GM10847 (cell line): Measurements from ENCODE around the gene NBPF11.
"Not testable (repeated sequence)": the region's sequence is repeated elsewhere in the genome, so short reads cannot be mapped to it uniquely, and the experiment has no call there.

ENCODE experiments used
- POLR2A ChIP-seq: IDR thresholded peaks from 2 replicates; pipeline ENCODE4 v1.6.1; 2011; ENCODE audit not compliant: insufficient read length; ENCODE audit errors: extremely low read depth

NBPF11 gene

DNA sequence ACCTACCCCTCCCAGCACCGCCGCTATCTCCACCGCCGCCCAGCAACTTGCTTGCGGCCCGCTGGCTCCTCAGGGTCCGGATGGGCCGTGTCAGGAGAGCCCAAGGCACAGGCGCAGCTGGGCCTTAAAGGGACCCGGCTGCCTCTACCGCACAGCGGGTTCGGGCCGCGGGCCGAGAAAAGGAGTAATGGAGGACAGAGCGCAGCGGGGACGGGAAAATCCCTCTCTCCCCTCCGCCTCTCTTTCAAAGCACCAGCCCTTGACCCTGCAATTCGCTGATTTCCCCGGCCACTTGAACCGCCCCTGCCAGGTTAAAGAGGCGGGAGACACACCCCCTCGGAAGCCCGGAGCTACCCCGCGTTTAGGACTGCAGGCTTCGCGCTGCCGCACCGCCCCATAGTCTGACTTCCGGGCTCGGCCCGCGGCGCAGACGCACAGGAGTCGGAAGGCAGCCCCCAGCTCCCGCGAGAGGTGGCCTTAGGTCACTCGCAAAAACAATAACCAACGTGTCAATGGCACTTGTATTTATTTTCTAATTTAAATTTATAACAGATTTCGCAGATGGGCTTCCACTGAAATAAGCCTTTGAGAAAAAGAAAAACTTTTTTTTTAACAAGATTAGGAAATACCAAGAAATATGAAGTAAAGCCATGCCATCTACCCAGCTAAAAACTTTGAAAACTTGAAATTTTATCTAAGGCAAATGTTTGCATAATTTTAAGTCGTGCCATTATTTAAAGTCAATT is at the start of gene NBPF11:
Gene NBPF11 (minus strand): TSS at position 371 of the 746 bp plus-strand sequence. CDS start 25,278 bp downstream, outside the sequence.
- TF ChIP-seq POLR2A, result not testable (repeated sequence)

DNA sequence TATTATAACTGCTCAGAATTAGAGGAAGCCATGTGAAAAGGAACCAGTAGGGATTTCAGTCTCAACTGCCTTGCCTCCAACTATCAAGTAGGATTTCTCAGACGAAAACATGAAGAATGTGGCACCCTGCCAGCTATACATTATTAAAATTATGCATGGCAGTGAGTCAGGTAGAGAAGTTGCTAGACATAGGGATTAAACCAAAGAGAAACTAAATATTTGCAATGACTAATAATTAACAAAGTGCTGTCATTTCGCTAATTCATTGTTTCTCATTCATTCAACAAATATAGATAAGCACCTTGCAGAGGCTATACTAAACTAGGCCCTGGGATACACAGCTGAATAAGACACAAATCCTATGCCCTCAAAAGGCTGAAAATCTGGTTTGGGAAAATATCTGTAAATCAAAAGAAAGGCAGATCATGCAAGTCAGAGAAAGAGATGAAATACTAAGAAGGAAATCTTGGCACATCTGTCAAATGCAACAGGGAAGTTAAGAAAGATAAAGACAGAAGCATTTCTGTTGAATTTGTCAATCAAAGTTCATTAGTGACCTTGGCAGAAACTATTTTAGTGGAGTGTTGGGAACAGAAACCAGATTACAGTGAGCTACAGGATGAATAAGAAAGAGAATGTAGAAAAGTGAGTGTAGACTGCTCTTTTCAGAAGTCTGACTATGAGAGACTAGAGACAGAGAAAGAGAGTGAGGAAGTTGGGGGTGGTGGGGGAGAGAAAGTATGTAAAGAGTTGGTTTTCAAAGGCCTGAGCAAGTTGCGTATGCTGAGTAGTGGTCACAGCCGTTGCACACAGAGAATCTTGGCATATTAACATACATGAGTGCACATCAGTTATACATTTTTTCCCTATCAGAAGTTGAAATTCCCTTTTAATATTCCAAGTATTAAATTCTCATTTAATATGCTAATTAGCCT is 14.7 kb upstream of the NBPF11 start:
- no peak for TF ChIP-seq POLR2A

- no peak for TF ChIP-seq POLR2A
Measured at GRCh38 chr1:148162363-148162762, 10.3 kb upstream of the NBPF11 start.

DNA sequence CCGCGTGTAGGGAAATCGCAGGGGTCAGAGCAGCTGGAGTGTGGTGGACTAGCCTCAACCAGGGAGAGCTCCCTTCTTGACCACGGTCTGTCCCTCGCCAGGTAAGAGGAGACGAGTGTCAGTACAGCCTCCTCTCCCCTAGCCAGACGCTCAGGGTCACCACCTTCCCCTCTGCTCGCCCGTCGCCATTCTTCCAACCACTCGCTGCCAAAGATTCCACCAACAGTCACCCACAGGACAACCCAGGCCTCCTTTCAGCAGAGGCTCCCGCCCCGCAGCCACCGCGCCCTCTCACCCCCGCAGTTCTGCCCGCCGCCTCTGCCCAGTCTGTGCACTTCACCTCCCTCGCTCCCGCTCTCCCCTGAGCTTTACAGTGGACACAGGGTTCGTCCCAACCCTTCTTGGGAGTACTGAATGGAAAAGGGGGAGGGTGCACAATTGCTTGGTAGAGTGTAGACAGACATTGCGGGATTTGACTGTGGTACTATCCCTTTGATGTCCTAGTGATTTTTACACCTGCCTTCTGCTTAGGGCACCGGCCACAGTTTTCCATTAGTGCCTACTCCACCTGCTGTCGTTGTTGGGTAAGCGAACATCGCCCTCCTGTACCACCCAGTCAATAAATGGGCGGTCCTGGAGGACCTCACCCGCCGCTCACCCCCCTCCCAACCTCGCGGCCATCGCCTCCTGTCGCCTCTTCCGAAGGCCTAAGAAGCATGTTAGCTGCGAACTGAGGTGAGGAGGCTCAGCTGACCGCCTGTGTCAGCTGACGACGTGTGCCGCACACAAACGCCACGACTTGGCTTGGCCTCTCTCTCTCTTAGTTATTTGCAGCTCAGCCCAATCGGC is 9.2 kb upstream of the NBPF11 start:
- no peak for TF ChIP-seq POLR2A

GRCh38 chr1:148160343-148161052 is 8.4 kb upstream of the NBPF11 start:
- TF ChIP-seq POLR2A, result no peak

DNA sequence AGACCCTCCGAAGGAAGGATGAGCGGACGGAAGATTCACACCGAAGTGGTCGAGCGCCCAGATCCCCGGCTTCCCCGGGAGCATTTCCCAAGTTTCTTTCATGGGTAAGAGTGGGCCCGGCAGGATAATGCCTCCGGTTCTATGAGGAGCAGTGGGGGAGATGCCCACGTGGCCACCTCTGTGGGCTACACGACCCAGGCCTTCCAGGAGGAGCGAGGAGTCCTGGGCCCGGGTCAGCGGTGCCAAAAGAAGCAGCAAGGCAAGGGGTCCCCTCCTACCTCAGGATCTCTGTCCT is 7.9 kb upstream of the NBPF11 start:
- no peak for TF ChIP-seq POLR2A

- no peak for TF ChIP-seq POLR2A
Measured at GRCh38 chr1:148158341-148159003, 6.4 kb upstream of the NBPF11 start.
